ENCODE results near the gene IBA57.
"Not testable (repeated sequence)": the region's sequence is repeated elsewhere in the genome, so short reads cannot be mapped to it uniquely, and the experiment has no call there.

The IBA57 gene

GRCh38 chr1:228212966-228213844 lies 47.6 kb downstream of the IBA57 start:
- peak; percentile 86 to 87 for DNase-seq (ENCODE audit: low read depth in 2 of 2)

- no peak for DNase-seq (ENCODE audit: low read depth in 2 of 2)
These were observed 48.6 kb downstream of the IBA57 start for GRCh38 chr1:228213917-228214808.

GRCh38 chr1:228214921-228215662 lies 49.5 kb downstream of the IBA57 start:
- DNase-seq (ENCODE audit: low read depth in 2 of 2): no peak

GRCh38 chr1:228215663-228216116 lies 50.1 kb downstream of the IBA57 start:
- no peak for DNase-seq (ENCODE audit: low read depth in 2 of 2)

GRCh38 chr1:228216371-228217320 lies 51.0 kb downstream of the IBA57 start:
- DNase-seq (ENCODE audit: low read depth in 2 of 2): no peak

GRCh38 chr1:228217551-228218344 lies 52.1 kb downstream of the IBA57 start:
- DNase-seq (ENCODE audit: low read depth in 2 of 2): no peak

- no peak for DNase-seq (ENCODE audit: low read depth in 2 of 2)
These were observed 53.1 kb downstream of the IBA57 start for GRCh38 chr1:228218513-228219244.

GRCh38 chr1:228219245-228219961 lies 53.8 kb downstream of the IBA57 start:
- DNase-seq (ENCODE audit: low read depth in 2 of 2): no peak

GRCh38 chr1:228219962-228220780 lies 54.6 kb downstream of the IBA57 start:
- DNase-seq (ENCODE audit: low read depth in 2 of 2): no peak

- DNase-seq (ENCODE audit: low read depth in 2 of 2): not testable (repeated sequence)
These were observed 55.5 kb downstream of the IBA57 start for GRCh38 chr1:228221097-228221496.

- no peak for DNase-seq (ENCODE audit: low read depth in 2 of 2)
These were observed 56.9 kb downstream of the IBA57 start for GRCh38 chr1:228222548-228222947.

- DNase-seq (ENCODE audit: low read depth in 2 of 2): no peak
These were observed 58.9 kb downstream of the IBA57 start for GRCh38 chr1:228224198-228225164.

GRCh38 chr1:228225165-228225710 lies 59.6 kb downstream of the IBA57 start:
- DNase-seq (ENCODE audit: low read depth in 2 of 2): no peak

- DNase-seq (ENCODE audit: low read depth in 2 of 2): no peak
These were observed 60.1 kb downstream of the IBA57 start for GRCh38 chr1:228225740-228226139.

GRCh38 chr1:228226141-228226874 lies 60.7 kb downstream of the IBA57 start:
- no peak for DNase-seq (ENCODE audit: low read depth in 2 of 2)

All from stimulated activated CD8-positive, alpha-beta memory T cell treated with anti-CD3 and anti-CD28 coated beads, Interleukin-2, amount 100 ng/mL, for 1 hour (primary cell).